ENCODE measurements around the gene AHDC1. TPM values are rescaled to one million over a fixed set of nuclear protein-coding genes. Genes with fewer than 3 reads are reported as not detected.
A peak's percentile ranks its signal among the peaks of the same experiment; 100 is the strongest.

Gene AHDC1
- total and polyA plus RNA-seq, 2 donors (not counting 3 experiments of a cell fraction or from before 2014, with no cell fraction given) = 7.0 to 32.1 TPM

DNA sequence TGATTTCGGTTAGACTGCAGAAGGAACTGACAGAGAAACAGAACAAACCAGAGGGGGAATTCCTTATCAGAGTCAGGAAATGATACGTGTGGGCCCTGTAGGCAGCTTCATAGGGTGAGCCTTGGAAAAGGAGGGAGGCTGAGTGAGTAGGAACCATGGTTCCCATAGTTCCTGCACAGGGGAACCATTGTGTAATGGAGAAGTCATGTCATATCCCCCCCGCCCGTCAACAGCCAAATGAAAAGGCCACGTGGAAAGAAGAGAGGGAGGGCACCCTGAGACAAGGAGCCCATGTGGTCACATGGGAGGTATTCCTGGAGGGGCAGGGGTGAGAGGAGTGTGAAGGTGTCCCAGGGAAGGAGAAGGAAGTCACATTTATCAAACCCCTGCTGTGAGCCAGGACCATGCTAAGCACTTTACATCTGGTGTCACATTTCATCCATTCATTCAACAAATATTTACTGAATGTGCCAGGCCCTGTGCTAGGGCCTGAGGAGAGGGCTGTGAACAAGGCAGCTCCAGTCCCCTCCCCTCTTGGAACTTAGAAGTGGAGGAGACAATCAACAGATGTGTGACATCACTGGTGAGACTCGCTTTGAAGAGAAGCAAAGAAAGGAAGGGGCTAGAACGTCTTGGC lies 46.7 kb upstream of the AHDC1 start:
- no peaks in the 10 kb centered on the region for H3K9me3 ChIP-seq (replicated peaks; ENCODE audit: control insufficient read depth, insufficient read depth, low read length)
- no peak for FAIRE-seq
- H3K9ac ChIP-seq (replicated peaks; ENCODE audit: extremely low read depth, insufficient read depth, low read length) = no peak overlapping the region
- no peaks in the 10 kb centered on the region for H3K4me1 ChIP-seq (ENCODE audit: control insufficient read depth, extremely low read depth, insufficient read depth, low read length)
- no peaks in the 10 kb centered on the region for H3K9me1 ChIP-seq (replicated peaks; ENCODE audit: control insufficient read depth, extremely low read depth, insufficient read depth, low read length)
- H3K4me2 ChIP-seq (ENCODE audit: insufficient read depth, low read length) = no peak overlapping the region
- TF ChIP-seq POLR2AphosphoS5 (IDR thresholded peaks at IDR 0.05; ENCODE audit: insufficient read depth, low read depth, low read length) = no peak
- TF ChIP-seq POLR2A (IDR thresholded peaks at IDR 0.05; ENCODE audit: low read depth, low read length) = no peak
- TF ChIP-seq GATA2 (IDR thresholded peaks at IDR 0.05; ENCODE audit: insufficient read depth, insufficient read length, low read depth, low read length) = no peak
- TF ChIP-seq, protein P1, sequence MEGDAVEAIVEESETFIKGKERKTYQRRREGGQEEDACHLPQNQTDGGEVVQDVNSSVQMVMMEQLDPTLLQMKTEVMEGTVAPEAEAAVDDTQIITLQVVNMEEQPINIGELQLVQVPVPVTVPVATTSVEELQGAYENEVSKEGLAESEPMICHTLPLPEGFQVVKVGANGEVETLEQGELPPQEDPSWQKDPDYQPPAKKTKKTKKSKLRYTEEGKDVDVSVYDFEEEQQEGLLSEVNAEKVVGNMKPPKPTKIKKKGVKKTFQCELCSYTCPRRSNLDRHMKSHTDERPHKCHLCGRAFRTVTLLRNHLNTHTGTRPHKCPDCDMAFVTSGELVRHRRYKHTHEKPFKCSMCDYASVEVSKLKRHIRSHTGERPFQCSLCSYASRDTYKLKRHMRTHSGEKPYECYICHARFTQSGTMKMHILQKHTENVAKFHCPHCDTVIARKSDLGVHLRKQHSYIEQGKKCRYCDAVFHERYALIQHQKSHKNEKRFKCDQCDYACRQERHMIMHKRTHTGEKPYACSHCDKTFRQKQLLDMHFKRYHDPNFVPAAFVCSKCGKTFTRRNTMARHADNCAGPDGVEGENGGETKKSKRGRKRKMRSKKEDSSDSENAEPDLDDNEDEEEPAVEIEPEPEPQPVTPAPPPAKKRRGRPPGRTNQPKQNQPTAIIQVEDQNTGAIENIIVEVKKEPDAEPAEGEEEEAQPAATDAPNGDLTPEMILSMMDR (IDR thresholded peaks at IDR 0.05; ENCODE audit: extremely low read depth in 1 of 2, insufficient read depth in 1 of 2, low read depth in 1 of 2, low read length in 2 of 2) = no peak
- no peaks in the 10 kb centered on the region for H3K27me3 ChIP-seq (ENCODE audit: control insufficient read depth in 2 of 2, insufficient read depth in 2 of 2, low read length in 2 of 2)
- dilution Hi-C loops (cut with MboI; ENCODE audit: extremely low pct_ligation_motif_present, low sequenced_read_pairs) = no loop called here
- H3K4me3 ChIP-seq (replicated peaks in 1 of 3; ENCODE audit: insufficient read depth in 1 of 3, low read depth in 1 of 3, low read length in 3 of 3) = no peak overlapping the region
- POLR2A ChIA-PET = no interaction called here
- intact Hi-C loops (cut with micrococcal nuclease) = no loop called here
- CTCF ChIA-PET = interaction anchor here (1.1 to 2.3 kb wide), 6 partner anchors 12 to 255 kb away, joined by 3 to 19 read pairs (median 6); no protein-coding TSS in a partner anchor
- no peak overlapping the region for H3K27ac ChIP-seq (ENCODE audit: insufficient read depth, low read depth, low read length)
- H4K20me1 ChIP-seq (replicated peaks; ENCODE audit: control insufficient read depth, extremely low read depth, insufficient read depth, low read length) = no peaks in the 10 kb centered on the region
- peak overlapping the region; percentile 14 for H2AFZ ChIP-seq (ENCODE audit: low read depth, low read length)
- peak; percentile 31 for DNase-seq (ENCODE audit: low read depth, low spot score)
- no TSS peak for BruUV-seq (replicated peaks)
- H3K36me3 ChIP-seq (ENCODE audit: control insufficient read depth in 2 of 2, extremely low read depth in 1 of 2, insufficient read depth in 2 of 2, low read length in 2 of 2) = no peaks in the 10 kb centered on the region
- no peaks in the 10 kb centered on the region for H3K79me2 ChIP-seq (ENCODE audit: control insufficient read depth, insufficient read depth, low read length)

DNA sequence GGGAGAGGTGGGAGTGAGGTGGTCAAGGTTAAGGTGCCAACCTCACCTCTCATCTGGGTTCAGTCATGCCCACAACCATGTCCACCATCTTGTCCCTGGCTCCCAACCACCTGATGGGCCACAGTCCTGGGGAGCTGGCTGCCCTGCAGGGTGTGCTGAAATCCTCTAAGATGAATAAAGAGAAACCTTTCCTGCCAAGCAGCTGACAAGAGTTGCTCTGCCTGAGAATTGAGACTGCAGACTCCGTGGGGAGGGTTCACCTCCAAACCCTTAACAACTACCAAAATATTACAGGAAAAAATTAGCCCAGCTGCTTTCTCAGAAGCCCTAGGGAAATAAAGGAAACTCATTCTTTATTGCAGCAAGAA lies 46.2 kb upstream of the AHDC1 start:
- Histone ChIP-seq H3K4me2 (ENCODE audit: insufficient read depth, low read length) (no peak overlapping the region), H3K36me3 (ENCODE audit: control insufficient read depth in 2 of 2, extremely low read depth in 1 of 2, insufficient read depth in 2 of 2, low read length in 2 of 2) (no peaks in the 10 kb centered on the region), H3K79me2 (ENCODE audit: control insufficient read depth, insufficient read depth, low read length) (no peaks in the 10 kb centered on the region), H3K4me3 (replicated peaks in 1 of 3; ENCODE audit: insufficient read depth in 1 of 3, low read depth in 1 of 3, low read length in 3 of 3) (no peak overlapping the region), H3K4me1 (ENCODE audit: control insufficient read depth, extremely low read depth, insufficient read depth, low read length) (no peaks in the 10 kb centered on the region), H2AFZ (ENCODE audit: low read depth, low read length) (no peak overlapping the region), H4K20me1 (replicated peaks; ENCODE audit: control insufficient read depth, extremely low read depth, insufficient read depth, low read length) (no peaks in the 10 kb centered on the region), H3K9me1 (replicated peaks; ENCODE audit: control insufficient read depth, extremely low read depth, insufficient read depth, low read length) (no peaks in the 10 kb centered on the region), H3K9ac (replicated peaks; ENCODE audit: extremely low read depth, insufficient read depth, low read length) (no peak overlapping the region), H3K27me3 (ENCODE audit: control insufficient read depth in 2 of 2, insufficient read depth in 2 of 2, low read length in 2 of 2) (no peaks in the 10 kb centered on the region), H3K27ac (ENCODE audit: insufficient read depth, low read depth, low read length) (no peak overlapping the region), H3K9me3 (replicated peaks; ENCODE audit: control insufficient read depth, insufficient read depth, low read length) (no peaks in the 10 kb centered on the region)
- intact Hi-C loops (cut with micrococcal nuclease) (no loop called here), dilution Hi-C loops (cut with MboI; ENCODE audit: extremely low pct_ligation_motif_present, low sequenced_read_pairs) (no loop called here)
- FAIRE-seq (no peak), DNase-seq (ENCODE audit: low read depth, low spot score) (no peak)
- ChIA-PET CTCF (interaction anchor here (1.1 to 2.3 kb wide), 6 partner anchors 13 to 255 kb away, joined by 3 to 19 read pairs (median 6); no protein-coding TSS in a partner anchor), POLR2A (no interaction called here)
- BruUV-seq (replicated peaks) = no TSS peak
- no peak for TF ChIP-seq GATA2 (IDR thresholded peaks at IDR 0.05; ENCODE audit: insufficient read depth, insufficient read length, low read depth, low read length)
- no peak for TF ChIP-seq EZH2 (IDR thresholded peaks at IDR 0.05; ENCODE audit: borderline replicate concordance, low read depth, low read length, severe bottlenecking)
- no peak for TF ChIP-seq POLR2A (IDR thresholded peaks at IDR 0.05; ENCODE audit: low read depth, low read length)
- no peak for TF ChIP-seq MYC (IDR thresholded peaks at IDR 0.05; ENCODE audit: low read depth, low read length)
- TF ChIP-seq, protein P2, sequence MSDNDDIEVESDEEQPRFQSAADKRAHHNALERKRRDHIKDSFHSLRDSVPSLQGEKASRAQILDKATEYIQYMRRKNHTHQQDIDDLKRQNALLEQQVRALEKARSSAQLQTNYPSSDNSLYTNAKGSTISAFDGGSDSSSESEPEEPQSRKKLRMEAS (IDR thresholded peaks at IDR 0.05; ENCODE audit: insufficient read depth, insufficient read length) = no peak
- TF ChIP-seq JUN (IDR thresholded peaks at IDR 0.05; ENCODE audit: borderline replicate concordance, insufficient read depth, insufficient read length, low read depth) = no peak
- no peak for TF ChIP-seq FOS (IDR thresholded peaks at IDR 0.05; ENCODE audit: borderline replicate concordance, insufficient read depth, low read length)
- TF ChIP-seq, protein P1 (IDR thresholded peaks at IDR 0.05; ENCODE audit: extremely low read depth in 1 of 2, insufficient read depth in 1 of 2, low read depth in 1 of 2, low read length in 2 of 2) = no peak
- no peak for TF ChIP-seq POLR2AphosphoS5 (IDR thresholded peaks at IDR 0.05; ENCODE audit: insufficient read depth, low read depth, low read length)
